MM.1S (cell line): ENCODE measurements around the gene RASAL2.
"Not testable (repeated sequence)": the region's sequence is repeated elsewhere in the genome, so short reads cannot be mapped to it uniquely, and the experiment has no call there.

Experiments used
- CTCF ChIP-seq: fragments of 300-600 bp; sonication (generic); IDR thresholded peaks from 2 replicates; pipeline ENCODE4 v1.5.1; 2016; ENCODE audit warnings: antibody characterized with exemption, low read length, mixed read lengths
- EZH2 ChIP-seq: fragments of 300-600 bp; sonication (generic); optimal IDR thresholded peaks from 2 replicates; pipeline ENCODE3; 2017; ENCODE audit warnings: low read depth, mild to moderate bottlenecking, antibody characterized with exemption, low read length, mixed read lengths
- EZH2phosphoT487 ChIP-seq: fragments of 300-600 bp; sonication (generic); IDR thresholded peaks from 2 replicates; pipeline ENCODE4 v1.6.1; 2018; ENCODE audit warnings: antibody characterized with exemption, low read length

- not testable (repeated sequence) for TF ChIP-seq CTCF, EZH2phosphoT487, EZH2
Measured at GRCh38 chr1:178503316-178503715, 409.4 kb downstream of the RASAL2 start.
